GM12872 (cell line): ENCODE data around the gene FAM20C.

Experiments
- CTCF ChIP-seq: IDR thresholded peaks from 3 replicates; pipeline ENCODE4 v1.5.1; 2011; ENCODE audit warnings: low read depth, mild to moderate bottlenecking, low read length, moderate library complexity; ENCODE audit not compliant: insufficient read depth

FAM20C gene

GRCh38 chr7:261341-262250 is 69.2 kb downstream of the FAM20C start:
- no peak for TF ChIP-seq CTCF

- TF ChIP-seq CTCF = no peak
Observed at GRCh38 chr7:262251-262572, 69.8 kb downstream of the FAM20C start.

GRCh38 chr7:262631-263311 is 70.4 kb downstream of the FAM20C start:
- peak; percentile 15; the same call in 2 of the 3 replicates for TF ChIP-seq CTCF

- TF ChIP-seq CTCF = peak; percentile 45; the same call in 2 of the 3 replicates
Observed at GRCh38 chr7:263483-264351, 71.3 kb downstream of the FAM20C start.

GRCh38 chr7:264541-265191 is 72.3 kb downstream of the FAM20C start:
- no peak for TF ChIP-seq CTCF

- TF ChIP-seq CTCF = no peak
Observed at GRCh38 chr7:265192-265997, 73.0 kb downstream of the FAM20C start.
